ENCODE results near the gene RYR3.
"Not testable (repeated sequence)": the region's sequence is repeated elsewhere in the genome, so short reads cannot be mapped to it uniquely, and the experiment has no call there.

The RYR3 gene

DNA sequence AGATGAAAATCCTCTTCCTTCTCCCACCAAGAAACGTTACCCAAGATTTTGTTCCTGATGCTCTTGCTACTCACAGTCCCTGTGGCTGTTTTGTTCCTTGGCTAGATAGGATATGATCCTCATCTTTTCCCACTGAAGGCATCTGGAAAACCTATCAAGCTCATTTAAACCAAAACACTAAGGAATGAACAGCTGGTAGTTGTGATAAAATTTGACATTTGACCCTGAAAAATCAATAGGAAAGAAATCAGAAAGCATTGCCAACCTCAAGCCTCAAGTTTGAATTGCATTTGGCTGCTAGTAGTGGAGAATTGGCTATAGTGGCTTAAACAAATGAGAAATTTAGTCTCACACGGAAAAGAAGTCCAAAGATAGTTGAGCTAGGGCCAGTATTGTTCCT is 486.9 kb downstream of the RYR3 start:
- no peak for DNase-seq

DNA sequence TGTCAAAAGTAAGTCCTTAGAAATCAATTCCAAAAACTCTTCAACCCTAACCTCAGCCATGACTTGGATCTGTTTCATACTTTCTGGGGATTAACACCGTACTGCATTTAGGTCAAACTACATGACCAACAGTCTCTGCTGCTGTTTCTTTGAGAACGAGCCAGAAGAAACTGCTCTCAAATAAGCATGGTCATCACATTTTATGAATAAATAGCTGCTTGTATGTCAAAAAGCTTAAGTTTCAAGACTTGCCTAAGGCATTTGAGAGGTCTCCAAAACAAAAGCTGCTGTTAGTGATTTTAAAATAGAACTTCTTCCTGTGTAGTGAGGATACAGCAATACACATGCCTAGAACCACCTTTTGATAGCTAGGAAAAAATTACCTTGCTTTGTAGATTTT is 491.2 kb downstream of the RYR3 start:
- no peak for DNase-seq

DNA sequence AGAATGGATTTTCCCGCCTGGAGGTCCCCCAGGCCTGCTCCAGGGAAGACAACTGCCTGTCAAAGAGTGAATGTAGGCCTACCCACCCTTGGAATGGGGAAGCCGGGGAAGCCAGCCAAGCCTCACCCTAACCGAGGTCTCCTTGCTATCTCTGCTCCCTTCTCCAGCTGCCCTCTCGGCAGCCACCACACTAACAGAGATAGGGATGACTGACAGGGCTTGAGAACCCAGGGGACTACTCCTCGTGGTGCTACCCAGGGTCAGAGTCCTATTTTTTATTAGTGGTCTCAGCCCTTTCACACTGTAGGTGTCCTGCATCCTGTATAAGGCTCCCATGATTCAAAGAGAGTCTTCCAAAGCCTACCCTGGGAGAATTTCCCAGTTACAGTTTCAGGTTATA is 496.9 kb downstream of the RYR3 start:
- no peak for DNase-seq

DNA sequence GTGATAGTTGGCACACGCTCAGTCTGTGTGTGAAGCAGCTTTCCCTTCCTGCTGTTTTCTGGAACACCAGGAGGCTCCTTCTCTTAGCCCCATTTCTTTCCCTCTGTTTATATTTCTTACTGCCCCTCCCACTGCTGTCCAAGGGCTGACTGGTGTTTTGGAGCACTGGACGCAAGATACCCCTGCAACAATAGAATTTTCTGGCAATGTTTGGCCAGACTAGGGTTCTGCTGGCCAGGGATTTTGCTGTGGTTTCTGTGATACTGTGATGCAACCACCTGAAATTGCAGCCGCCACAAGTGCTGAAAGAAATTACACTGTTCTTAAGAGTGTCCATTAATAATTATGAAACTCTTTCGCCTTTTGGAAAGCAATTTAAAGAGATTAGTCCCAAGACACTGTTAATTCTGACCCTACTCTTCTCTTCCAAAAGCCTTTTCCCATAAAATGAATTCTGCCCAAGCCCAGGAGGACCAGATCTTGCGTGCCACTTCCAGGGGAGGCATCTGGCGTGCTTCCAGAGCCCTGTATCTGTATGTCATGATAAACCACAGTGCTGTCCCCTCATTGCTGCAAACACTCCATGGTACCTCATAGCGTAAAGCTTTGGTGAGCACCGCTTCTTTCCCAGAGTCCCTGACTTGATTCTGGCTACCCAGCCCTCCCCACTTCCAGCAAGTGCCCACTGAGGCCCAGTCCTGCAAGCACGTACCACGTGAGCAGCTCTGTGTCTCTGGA is 498.1 kb downstream of the RYR3 start:
- DNase-seq: no peak

DNA sequence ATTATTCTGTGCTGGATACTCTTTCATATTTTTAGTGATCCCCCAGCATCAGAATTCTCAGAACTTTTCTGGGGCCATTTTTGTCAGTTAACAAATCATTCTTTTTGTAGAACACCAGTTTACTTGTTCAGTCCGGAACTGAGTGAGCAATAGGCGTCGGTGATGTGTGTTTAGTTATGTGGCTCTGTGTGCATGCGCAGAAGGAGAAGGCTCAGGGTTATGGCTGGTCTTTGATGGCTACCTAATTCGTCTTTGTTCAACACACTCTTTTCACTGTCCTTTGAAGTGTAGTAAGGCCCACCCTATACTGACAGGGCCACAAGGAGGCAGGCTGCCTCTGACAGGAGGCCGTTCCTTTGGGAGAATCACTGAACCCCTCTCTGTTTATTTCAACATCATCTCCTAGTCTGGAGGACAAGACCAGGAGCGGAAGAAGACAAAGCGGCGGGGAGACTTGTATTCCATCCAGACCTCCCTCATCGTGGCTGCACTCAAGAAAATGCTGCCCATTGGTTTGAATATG is 499.4 kb downstream of the RYR3 start:
- DNase-seq: no peak

DNA sequence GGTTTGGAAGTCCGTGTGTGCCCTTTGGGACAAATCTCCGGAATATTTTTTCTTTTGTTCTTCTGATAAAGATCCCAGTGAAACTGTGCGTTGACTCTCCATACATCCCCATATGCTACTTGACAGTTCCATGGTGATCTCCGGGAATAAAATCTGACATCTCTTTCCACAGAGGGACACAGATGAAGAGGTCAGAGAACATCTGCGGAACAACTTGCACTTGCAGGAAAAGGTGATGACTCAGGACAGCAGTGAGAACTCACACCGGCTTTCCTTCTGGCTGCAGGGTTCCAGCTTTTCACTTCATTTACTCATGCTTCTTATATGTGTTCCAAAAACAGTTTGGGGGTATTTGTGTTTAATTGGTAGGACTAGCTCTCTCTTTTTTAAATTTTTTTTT is 500.0 kb downstream of the RYR3 start:
- DNase-seq: no peak

DNA sequence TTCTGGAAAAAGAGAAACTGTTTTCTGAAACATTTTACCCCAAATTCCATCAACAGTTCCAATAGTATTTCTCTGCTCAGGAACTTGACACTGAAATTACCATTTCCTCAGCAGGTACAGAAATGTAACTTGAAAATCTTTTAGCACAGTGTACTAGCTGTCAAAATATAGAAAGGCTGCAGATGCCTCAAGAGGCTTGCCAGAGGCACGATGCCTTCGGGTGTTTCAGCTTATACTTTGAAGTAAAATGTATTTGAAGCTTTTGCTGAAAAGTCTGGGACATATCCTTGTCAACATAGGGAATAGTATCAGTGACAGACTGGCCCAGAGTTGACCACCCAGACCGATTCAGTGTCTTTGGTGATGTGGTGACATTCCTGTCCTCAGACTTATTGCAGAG is 503.1 kb downstream of the RYR3 start:
- no peak for DNase-seq

DNA sequence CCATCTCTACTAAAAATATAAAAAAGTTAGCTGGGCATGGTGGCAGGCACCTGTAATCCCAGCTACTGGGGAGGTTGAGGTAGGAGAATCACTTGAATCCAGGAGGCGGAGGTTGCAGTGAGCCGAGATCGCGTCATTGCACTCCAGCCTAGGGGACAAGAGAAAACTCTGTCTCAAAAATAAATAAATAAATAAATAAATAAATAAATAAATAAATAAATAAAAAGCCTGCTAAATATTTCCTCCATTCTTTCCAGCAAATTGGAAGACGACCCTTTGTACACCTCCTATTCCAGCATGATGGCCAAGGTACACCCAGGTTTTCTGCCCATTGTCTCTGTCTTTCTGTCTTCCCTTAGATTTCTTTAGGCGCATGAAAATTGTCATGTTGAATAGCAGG is 508.7 kb downstream of the RYR3 start:
- DNase-seq: not testable (repeated sequence)

DNA sequence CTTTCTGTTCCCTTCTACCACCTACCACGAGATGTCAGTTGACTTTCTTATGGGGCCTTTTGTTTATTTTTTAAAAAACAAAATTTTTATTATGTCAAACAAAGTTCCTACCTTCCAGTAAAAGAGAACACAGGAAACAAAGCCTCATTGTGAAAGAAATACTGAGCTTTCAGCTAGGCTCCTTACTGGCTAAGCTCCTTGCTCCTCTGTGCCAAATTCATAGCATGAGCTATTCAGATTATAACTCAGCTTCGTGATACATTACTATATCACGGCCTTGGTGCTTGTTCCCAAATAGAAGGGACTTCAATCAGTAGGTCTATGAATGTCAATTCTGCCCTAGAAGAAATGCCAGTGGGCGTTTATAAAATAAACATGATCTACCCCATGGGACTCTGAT is 511.7 kb downstream of the RYR3 start:
- no peak for DNase-seq

DNA sequence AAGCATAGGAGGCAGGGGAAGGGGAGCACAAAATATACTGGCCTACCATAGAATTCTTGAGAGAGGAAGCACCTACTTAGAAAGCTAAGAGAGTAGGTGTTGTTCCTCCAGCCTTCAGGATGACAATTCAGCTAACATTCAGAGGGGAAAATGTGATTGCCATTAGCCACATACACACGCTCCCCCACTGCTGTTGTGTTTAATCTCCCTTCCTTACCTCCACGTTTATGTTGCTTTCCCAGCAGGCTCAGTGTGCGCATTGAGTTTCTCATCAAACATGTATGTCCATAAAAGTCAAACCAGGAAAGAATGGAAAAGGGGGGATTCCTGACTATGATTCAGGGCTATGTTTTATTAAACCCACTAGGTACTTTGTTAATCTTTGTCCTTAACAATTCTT is 512.4 kb downstream of the RYR3 start:
- no peak for DNase-seq

DNA sequence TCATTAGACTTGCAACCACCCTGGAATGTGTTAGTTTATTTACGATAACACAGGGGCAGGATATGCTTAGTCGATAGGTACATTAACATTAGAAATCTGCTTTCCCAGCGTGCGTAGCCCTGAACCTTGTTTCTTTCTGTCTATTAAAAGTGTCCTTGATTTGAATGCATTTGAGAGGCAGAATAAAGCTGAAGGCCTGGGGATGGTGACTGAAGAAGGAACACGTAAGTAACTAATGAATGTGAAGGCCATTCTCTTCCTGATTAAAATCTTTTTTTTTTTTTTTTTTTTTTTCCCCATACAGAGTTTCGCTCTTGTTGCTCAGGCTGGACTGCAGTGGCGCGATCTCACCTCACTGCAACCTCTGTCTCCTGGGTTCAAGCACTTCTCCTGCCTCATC is 514.7 kb downstream of the RYR3 start:
- no peak for DNase-seq

DNA sequence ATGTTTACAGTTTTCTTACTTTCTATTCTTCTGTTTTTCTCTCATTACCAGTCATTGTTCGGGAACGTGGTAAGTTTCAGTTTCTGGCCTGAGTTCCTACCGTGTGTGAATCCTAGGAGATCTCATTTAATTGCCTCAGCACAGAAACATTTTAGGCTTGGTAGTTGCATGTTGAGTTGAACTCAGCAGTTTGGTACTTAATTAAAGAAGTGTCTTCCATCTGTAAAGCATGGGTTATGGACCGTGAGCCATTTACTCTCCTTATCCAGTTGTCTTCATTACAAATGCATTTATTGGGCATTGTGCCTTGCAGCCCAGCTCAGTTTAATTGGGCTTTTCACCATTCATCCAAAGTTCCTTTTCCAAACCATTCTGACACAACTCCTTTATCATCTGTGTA is 515.4 kb downstream of the RYR3 start:
- DNase-seq: no peak

DNA sequence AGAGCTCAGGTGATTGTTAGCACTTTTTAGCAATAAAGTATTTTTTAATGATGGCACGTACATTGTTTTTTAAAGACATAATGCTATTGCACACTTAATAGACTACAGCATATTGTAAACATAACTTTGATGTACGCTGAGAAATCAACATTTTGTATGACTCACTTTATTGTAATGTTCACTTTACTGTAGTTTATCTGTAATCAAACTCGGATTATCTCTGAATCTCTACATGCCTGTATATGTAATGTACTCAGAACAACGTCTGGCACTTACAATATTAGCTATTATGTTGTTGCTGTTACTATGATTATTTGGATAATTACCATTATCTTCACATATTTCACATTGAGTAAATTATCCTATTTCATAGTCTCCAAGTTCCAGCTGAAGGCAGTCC is 519.6 kb downstream of the RYR3 start:
- no peak for DNase-seq

DNA sequence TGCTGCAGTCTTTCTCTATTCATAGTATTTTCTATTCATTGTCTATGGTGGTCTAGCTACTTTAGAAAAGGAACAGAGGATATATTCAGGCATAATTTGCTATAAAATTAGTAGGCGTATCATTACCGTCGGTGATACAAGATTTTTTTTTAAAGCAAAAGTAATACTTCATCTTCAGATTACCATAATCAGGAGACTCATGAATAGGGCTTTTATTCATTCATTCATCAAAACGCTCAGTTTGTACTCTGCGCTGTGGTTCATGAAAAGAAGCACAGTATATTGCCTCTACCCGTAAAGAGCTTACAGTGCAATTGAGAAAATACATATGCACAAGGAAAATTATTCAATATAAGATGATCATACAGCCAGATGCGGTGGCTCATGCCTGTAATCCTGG is 520.9 kb downstream of the RYR3 start:
- no peak for DNase-seq

DNA sequence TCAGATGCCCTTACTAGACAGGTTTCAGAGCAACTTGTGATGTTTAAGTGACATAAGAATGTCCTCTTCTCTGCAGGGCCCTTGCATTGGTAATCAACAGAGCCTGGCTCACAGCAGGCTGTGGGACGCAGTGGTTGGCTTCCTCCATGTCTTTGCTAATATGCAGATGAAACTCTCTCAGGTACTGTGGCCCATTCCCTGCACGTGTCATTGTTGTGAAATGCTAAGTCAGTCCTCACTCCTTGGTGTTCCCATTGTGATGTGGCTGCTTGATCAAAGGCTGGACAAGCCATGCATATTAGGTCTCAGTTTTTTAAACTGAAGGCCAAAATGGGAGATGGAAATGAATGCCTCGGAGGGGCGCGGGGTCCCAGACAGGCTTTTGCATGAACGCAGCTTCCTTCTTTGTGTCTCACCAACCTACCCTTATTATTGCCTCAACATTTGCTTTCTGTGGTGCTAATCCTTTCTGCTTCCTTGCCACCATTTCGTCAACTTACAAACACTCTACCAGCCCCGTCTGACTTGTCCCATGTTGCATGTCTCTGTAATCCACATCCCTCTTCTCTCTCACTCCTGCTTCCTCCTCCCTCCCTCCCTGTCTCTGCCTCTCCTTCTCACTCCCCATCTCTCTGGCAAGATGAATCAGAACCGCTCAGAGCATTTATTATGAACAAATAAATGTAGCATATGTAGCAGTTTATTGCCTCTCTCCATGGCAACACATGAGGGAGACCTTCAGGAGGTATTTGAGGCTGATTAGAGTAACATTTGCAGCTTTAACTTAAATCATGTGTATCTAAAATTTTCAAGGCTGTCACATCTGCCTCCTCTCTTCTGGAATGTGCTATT is 524.4 kb downstream of the RYR3 start:
- no peak for DNase-seq

DNA sequence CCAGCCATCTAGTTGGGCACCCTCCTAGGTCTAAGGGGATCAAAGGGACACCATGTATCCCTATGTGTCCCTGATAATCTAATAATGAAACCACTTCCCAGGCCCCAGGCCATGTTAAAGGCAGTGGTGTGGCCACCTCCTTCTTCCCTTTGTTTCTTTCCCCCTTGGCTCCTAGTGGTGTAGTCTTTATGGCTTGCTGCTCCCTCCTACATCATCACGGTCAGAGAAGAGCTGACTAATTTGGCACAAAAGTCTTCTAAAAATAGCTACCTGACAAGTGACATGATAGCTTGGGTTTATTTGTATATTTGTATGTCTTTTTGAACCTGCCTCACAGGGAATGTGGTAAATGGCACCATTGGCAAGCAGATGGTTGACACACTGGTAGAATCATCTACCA is 526.5 kb downstream of the RYR3 start:
- DNase-seq: no peak

DNA sequence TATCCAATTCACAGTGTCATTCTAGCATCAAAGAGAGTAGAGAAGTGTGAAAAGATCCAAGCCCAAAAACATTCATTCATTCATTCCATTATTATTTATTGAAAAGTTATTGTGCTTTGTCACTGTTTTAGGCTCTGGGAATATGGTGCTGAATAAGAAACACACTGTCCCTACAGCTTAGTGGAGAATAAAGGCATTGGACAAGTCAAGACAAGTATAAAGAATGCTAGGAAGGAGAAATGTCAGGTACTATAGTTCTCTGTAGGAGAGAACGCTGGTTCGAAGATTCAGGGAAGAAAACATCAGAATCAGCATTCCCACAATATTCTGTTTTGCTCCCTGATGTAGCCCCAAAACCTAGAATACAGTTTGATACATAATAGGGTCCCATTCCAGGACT is 528.8 kb downstream of the RYR3 start:
- no peak for DNase-seq

DNA sequence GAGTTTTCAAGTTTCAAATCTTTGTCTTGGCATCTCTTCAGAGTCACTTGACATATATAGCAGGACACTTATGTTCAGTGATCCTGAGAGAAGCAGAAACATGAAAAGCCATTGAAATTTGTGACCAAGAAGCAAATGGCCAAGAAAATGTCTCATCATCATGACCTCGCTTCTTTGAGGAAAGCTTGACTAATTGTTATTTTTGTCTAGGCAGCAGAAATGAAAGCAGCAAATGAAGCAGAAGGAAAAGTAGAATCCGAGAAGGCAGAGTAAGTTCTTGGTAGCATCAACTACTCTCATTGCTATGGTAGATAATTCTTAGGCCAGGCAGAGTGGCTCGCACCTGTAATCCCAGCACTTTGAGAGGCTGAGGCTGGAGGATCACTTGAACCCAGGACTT is 529.8 kb downstream of the RYR3 start:
- no peak for DNase-seq

DNA sequence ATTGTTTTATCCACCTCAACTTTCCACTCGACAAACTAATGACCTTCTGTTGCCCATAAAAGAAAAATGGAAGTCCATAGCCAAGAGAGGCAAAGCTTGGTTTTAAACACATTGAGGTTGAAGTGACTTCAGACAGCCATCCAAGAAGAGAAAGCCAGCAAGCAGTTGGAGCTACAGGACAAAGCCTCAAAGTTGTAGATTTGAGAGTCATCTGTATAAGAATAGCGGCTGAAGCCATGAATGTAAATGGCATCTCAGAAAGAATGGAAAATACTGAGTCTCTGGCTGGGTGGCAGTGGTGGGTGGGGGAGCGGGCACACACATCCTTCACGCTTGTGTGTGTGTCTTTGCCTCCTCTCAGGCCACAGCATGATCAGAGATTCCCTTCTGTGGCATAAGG is 533.4 kb downstream of the RYR3 start:
- no peak for DNase-seq

DNA sequence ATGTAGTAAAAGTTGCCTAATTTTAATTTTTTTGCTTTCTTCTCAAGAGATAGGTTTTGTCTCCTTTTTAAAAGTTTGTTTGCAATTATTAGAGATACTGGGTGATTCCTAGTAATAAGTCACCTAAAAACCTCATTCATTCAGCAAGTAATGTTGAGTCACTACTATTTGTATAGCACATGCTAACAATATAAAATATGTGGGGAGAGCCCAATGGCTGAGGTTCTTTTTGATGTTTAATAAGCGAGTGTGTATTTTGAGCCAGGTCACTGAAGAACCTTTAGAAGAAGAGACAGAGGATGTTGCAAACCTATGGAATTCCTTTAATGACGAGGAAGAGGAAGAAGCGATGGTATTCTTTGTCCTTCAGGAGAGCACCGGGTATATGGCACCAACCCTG is 533.8 kb downstream of the RYR3 start:
- DNase-seq: no peak

DNA sequence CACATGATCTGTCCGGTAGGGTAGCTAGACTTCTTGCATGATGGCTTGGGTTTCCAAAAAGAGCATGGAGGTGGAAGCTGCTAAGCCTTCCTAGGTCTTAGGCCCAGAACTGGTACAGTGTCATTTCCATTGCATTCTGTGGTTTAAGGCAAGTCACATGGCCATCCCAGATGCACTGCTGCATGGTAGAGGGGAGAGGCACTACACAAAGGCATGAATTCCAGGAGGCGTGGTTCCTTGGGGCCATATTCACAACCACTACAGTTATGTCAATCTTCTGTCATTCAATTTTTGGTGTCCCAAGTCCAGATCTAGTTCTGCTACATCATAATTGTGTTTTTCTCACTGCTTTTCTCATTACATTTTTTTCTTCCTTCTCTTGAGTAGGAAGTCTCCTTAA is 535.4 kb downstream of the RYR3 start:
- DNase-seq: no peak

DNA sequence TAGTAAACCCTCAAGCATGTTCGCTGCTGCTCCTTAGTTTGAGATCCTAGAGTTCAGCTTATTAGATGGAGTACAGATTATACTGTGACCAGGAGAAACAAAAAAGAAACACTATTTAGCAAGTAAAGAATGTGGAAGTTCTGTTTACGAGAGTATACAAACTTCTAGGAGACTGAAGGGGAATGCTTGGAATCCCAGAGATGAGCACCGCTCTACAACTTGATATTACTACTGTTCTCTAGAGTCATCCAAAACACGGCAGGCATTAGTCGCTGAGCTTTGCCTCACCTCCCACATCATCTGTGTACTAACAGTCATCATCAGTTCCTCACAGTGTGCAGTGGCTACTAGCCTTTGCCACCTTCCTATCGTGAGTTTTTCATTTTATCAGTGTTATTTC is 536.1 kb downstream of the RYR3 start:
- no peak for DNase-seq

DNA sequence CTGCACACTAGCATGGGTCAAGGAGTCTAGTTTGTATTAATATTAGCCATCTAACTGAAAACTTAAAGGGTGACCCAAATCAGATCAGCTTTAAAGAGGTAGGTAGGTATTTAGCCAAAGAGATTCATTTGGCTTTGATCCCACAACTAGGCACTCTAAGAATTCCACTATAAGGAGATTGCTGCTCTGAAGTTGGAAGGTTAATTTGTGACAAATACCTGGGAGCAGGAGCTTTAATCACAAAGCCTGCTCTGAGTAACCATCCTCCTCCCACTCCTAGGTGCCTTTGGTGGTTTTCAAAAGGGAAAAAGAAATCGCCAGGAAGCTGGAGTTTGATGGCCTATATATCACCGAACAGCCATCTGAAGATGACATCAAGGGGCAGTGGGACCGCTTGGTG is 537.2 kb downstream of the RYR3 start:
- no peak for DNase-seq

DNA sequence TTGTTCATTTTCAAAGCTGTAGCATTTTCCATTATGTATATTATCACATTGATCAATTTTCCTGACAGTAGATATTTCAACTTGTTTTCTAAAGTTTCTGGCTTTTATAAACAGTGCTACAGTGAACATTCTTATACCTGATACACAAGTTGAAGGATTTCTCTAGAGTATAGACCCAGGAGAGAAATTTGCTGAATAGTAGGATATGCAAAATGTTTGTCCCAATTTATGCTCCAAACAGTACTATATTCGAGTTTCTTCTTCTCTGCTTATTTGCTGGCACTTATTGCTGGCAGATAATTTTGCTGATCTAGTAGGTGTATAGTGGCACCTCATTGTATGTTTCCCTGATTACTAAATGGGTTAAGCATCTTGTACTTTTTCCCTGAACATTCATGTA is 540.3 kb downstream of the RYR3 start:
- DNase-seq: no peak

DNA sequence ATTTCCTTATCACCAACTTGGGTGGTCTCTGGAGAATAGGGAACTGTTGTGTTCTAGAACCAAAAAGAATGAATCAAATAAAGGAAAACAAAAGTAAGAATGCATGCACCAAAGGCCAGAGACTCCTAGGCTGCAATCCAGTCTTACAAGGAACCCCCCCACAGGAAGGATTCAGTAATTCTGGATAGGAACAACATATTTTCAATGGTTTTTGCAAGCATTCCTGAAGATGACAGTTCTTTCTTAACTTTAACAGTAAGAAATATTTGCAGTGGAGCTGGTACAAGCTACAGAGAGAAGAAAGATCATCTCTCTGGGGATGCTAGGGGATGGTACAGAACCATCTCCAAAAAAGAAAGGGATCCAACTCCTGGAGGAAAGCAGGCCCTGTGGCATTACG is 541.3 kb downstream of the RYR3 start:
- DNase-seq: no peak

All from stimulated activated CD4-positive, alpha-beta T cell treated with anti-CD3 and anti-CD28 coated beads, Interleukin-15, amount 100 ng/mL, for 24 hours (primary cell).